Keratinocyte (primary cell): Measurements from ENCODE around the gene DNAH10.

Experiments used
- EZH2 ChIP-seq: IDR thresholded peaks from one replicate; pipeline ENCODE4 v1.6.1; 2012; ENCODE audit warnings: inconsistent platforms, mild to moderate bottlenecking, low read length, moderate library complexity
- TF ChIP-seq, protein P1 (sequence below), 3 experiments: IDR thresholded peaks in 1 of 3; conservative IDR thresholded peaks in 1 of 3; optimal IDR thresholded peaks in 1 of 3; 2 replicates in 2 of 3; 3 replicates in 1 of 3; pipeline versions ENCODE3 to v1.5.1; 2011; ENCODE audit warnings: low read length in 3 of 3, mild to moderate bottlenecking in 3 of 3, moderate library complexity in 2 of 3, control low read depth in 1 of 3, inconsistent platforms in 1 of 3; ENCODE audit not compliant: insufficient read depth in 2 of 3; ENCODE audit errors: extremely low read depth in 1 of 3

GRCh38 chr12:123832052-123832451, 70.0 kb downstream of the DNAH10 start:
- TF ChIP-seq EZH2, result no peak
- TF ChIP-seq, protein P1, sequence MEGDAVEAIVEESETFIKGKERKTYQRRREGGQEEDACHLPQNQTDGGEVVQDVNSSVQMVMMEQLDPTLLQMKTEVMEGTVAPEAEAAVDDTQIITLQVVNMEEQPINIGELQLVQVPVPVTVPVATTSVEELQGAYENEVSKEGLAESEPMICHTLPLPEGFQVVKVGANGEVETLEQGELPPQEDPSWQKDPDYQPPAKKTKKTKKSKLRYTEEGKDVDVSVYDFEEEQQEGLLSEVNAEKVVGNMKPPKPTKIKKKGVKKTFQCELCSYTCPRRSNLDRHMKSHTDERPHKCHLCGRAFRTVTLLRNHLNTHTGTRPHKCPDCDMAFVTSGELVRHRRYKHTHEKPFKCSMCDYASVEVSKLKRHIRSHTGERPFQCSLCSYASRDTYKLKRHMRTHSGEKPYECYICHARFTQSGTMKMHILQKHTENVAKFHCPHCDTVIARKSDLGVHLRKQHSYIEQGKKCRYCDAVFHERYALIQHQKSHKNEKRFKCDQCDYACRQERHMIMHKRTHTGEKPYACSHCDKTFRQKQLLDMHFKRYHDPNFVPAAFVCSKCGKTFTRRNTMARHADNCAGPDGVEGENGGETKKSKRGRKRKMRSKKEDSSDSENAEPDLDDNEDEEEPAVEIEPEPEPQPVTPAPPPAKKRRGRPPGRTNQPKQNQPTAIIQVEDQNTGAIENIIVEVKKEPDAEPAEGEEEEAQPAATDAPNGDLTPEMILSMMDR (optimal IDR thresholded peaks at IDR 0.05 in 1 of 3, IDR thresholded peaks at IDR 0.05 in 1 of 3, conservative IDR thresholded peaks at IDR 0.05 in 1 of 3; ENCODE audit: extremely low read depth in 1 of 3, insufficient read depth in 2 of 3, low read length in 3 of 3), result no peak
